AG10803 (cell line): Measurements from ENCODE around the gene IKZF1.

Experiments
- DNase-seq: peaks from one replicate; pipeline ENCODE4 v3.0.0; 2010; ENCODE audit warnings: low read depth
- H3K4me3 ChIP-seq: 2 replicates; pipeline ENCODE4 v1.5.1; 2011; ENCODE audit warnings: mild to moderate bottlenecking, low read length, control low read depth
- TF ChIP-seq, protein P1 (sequence below): conservative IDR thresholded peaks from 2 replicates; pipeline ENCODE4 v1.5.1; 2011; ENCODE audit warnings: mild to moderate bottlenecking, low read length, control low read depth, inconsistent platforms

Gene IKZF1

DNA sequence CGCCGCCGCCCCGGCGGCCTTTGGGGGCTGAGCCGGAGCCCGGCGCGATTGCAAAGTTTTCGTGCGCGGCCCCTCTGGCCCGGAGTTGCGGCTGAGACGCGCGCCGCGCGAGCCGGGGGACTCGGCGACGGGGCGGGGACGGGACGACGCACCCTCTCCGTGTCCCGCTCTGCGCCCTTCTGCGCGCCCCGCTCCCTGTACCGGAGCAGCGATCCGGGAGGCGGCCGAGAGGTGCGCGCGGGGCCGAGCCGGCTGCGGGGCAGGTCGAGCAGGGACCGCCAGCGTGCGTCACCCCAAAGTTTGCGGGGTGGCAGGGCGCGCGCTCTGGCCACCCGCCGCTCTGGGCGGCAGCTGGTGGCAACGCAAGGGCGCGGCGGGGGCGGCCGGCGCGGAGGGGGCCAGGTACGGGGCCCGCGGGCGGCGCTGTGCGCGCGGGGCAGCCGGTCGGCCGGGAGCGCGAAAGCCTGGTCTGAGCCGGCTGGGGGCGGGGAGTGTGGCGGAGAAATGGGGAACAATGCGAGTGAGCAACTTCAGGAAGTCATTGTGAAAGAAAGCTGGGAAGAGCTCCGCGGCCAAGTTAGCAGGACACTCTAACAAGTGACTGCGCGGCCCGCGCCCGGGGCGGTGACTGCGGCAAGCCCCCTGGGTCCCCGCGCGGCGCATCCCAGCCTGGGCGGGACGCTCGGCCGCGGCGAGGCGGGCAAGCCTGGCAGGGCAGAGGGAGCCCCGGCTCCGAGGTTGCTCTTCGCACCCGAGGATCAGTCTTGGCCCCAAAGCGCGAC, at the start of gene IKZF1:
IKZF1 (plus strand) TSS at position 588 of the 782 bp plus-strand sequence. CDS start 14,346 bp downstream, outside the sequence.
- no peak within 1 kb of the TSS for H3K4me3 ChIP-seq
- no peak for DNase-seq
- TF ChIP-seq, protein P1, sequence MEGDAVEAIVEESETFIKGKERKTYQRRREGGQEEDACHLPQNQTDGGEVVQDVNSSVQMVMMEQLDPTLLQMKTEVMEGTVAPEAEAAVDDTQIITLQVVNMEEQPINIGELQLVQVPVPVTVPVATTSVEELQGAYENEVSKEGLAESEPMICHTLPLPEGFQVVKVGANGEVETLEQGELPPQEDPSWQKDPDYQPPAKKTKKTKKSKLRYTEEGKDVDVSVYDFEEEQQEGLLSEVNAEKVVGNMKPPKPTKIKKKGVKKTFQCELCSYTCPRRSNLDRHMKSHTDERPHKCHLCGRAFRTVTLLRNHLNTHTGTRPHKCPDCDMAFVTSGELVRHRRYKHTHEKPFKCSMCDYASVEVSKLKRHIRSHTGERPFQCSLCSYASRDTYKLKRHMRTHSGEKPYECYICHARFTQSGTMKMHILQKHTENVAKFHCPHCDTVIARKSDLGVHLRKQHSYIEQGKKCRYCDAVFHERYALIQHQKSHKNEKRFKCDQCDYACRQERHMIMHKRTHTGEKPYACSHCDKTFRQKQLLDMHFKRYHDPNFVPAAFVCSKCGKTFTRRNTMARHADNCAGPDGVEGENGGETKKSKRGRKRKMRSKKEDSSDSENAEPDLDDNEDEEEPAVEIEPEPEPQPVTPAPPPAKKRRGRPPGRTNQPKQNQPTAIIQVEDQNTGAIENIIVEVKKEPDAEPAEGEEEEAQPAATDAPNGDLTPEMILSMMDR: no peak

- H3K4me3 ChIP-seq: no peak overlapping the region
- DNase-seq: no peak
- TF ChIP-seq, protein P1: no peak
Measured at GRCh38 chr7:50261593-50261992, 42.9 kb upstream of the IKZF1 start.

GRCh38 chr7:50262446-50262845, 42.1 kb upstream of the IKZF1 start:
- no peak for DNase-seq
- no peak overlapping the region for H3K4me3 ChIP-seq
- TF ChIP-seq, protein P1: no peak

- TF ChIP-seq, protein P1: no peak
- no peak overlapping the region for H3K4me3 ChIP-seq
- DNase-seq: no peak
Measured at GRCh38 chr7:50262916-50263690, 41.4 kb upstream of the IKZF1 start.

DNA sequence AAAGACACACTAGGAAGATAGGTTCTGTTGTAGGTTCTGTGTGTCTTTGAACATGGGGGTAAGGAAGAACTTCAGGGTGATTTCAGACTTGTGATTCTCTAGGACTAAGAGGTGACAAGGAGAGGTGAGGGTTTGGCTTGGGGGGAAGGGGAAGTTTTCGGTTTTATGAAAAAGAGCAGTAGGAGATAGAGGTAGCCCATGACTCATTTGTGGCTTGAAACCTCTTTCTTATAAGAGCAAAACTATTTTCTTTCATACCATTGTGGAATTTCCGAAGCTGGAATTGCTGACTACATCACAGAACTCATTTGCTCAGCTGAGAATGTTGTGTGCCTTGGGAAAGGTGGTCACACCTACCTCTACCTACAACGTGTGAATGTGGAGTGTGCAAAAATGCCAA, 39.6 kb upstream of the IKZF1 start:
- TF ChIP-seq, protein P1: no peak
- no peak for DNase-seq
- H3K4me3 ChIP-seq: no peak overlapping the region

DNA sequence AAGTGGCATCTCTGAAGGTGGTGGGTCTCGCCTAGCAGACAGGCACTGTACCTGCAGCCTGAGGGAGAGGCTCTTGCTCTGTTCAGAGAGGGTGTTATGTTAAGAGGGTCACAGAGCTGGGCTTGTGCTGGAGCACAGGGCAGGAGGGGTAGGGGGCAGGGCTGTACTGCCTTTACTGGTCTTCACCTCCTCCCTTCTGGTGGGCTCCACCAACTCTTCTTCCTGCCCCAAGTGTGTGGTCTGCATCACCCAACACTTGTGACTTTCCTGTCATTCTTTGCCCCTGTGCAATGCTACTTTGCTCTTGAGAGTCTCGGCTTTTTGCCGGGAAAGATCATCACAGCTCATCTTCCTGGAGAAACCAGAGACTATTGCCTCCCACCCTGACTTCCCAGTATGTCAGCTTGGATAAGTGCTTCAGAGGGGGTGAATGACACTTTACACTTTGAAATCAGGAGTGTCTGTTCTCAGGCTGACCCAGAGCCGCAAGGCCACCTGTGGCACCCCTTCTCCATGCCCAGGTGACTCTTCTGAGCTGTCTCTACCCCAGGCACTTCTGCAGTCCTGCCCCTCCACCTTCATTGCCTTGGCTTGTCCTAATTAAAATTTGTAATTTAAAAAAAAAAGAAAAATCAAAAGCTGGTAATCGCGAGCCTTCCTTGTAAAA, 38.4 kb upstream of the IKZF1 start:
- TF ChIP-seq, protein P1: no peak
- no peak overlapping the region for H3K4me3 ChIP-seq
- DNase-seq: no peak
